HEK293 (cell line): ENCODE results near the gene SLC28A1.

Source experiments
- CTCF ChIA-PET: fragments of 350-600 bp; formaldehyde crosslinking; extraction: SDS; loops from one replicate; lab custom pipeline; 2021; ENCODE audit warnings: antibody characterized with exemption; lab: Yijun Ruan, JAX
- POLR2A ChIA-PET: fragments of 300-600 bp; formaldehyde crosslinking; extraction: SDS; loops from one replicate; lab custom pipeline; 2020; ENCODE audit warnings: antibody characterized with exemption, inconsistent platforms; lab: Yijun Ruan, JAX
- H3K27ac ChIP-seq: fragments of 200-500 bp; sonication (Bioruptor generic); 2 replicates; pipeline ENCODE4 v1.5.1; 2014; ENCODE audit warnings: low read depth, low read length, control low read depth, inconsistent platforms; ENCODE audit errors: extremely low read depth
- H3K36me3 ChIP-seq, 2 experiments: fragments of 200-500 bp in 1 of 2; sonication (Bioruptor generic) in 1 of 2; 1 replicate in 1 of 2; 2 replicates in 1 of 2; pipeline ENCODE4 v1.5.1; 2014 to 2017; ENCODE audit warnings: inconsistent platforms in 2 of 2, low read length in 2 of 2; ENCODE audit not compliant: control insufficient read depth in 2 of 2, insufficient read depth in 1 of 2
- H3K4me1 ChIP-seq: fragments of 200-500 bp; sonication (Bioruptor generic); 2 replicates; pipeline ENCODE4 v1.5.1; 2014; ENCODE audit warnings: mild to moderate bottlenecking, low read length, inconsistent platforms; ENCODE audit not compliant: control insufficient read depth, insufficient read depth
- H3K4me3 ChIP-seq: 2 replicates; pipeline ENCODE4 v1.5.1; 2011; ENCODE audit warnings: low read depth, mild to moderate bottlenecking, control low read depth, low read length, moderate library complexity
- H3K9me3 ChIP-seq: fragments of 200-500 bp; sonication (Bioruptor generic); 2 replicates; pipeline ENCODE4 v1.5.1; 2014; ENCODE audit warnings: low read depth, low read length, inconsistent platforms; ENCODE audit not compliant: control insufficient read depth, insufficient read depth
- ELK4 ChIP-seq: IDR thresholded peaks from 2 replicates; pipeline ENCODE4 v1.6.1; 2011; ENCODE audit warnings: mild to moderate bottlenecking, low read depth, low read length, borderline replicate concordance
- KLF8 ChIP-seq: fragments of 450-650 bp; formaldehyde crosslinking; IDR thresholded peaks from 2 replicates; pipeline ENCODE4 v1.5.1; 2016; ENCODE audit warnings: missing biosample characterization, missing genetic modification characterization
- OSR2 ChIP-seq: fragments of 450-650 bp; formaldehyde crosslinking; IDR thresholded peaks from 2 replicates; pipeline ENCODE4 v1.5.1; 2016; ENCODE audit warnings: missing biosample characterization, missing genetic modification characterization
- TCF7L2 ChIP-seq: IDR thresholded peaks from 2 replicates; pipeline ENCODE4 v1.6.1; 2011; ENCODE audit warnings: low read depth, mild to moderate bottlenecking, inconsistent platforms, low read length, moderate library complexity, borderline replicate concordance
- TSHZ1 ChIP-seq: fragments of 450-650 bp; formaldehyde crosslinking; IDR thresholded peaks from 2 replicates; pipeline ENCODE4 v1.5.1; 2016; ENCODE audit warnings: missing biosample characterization, missing genetic modification characterization, borderline replicate concordance
- ZIC2 ChIP-seq: fragments of 450-650 bp; formaldehyde crosslinking; IDR thresholded peaks from 2 replicates; pipeline ENCODE4 v1.5.1; 2016; ENCODE audit warnings: missing biosample characterization, missing genetic modification characterization
- ZNF112 ChIP-seq: fragments of 450-650 bp; formaldehyde crosslinking; IDR thresholded peaks from 2 replicates; pipeline ENCODE4 v1.5.0; 2017; ENCODE audit warnings: missing biosample characterization, missing genetic modification characterization
- ZNF121 ChIP-seq: fragments of 450-650 bp; formaldehyde crosslinking; IDR thresholded peaks from 2 replicates; pipeline ENCODE4 v1.5.1; 2016; ENCODE audit warnings: missing biosample characterization, missing genetic modification characterization
- ZNF138 ChIP-seq: fragments of 450-650 bp; formaldehyde crosslinking; IDR thresholded peaks from 2 replicates; pipeline ENCODE4 v1.5.1; 2016; ENCODE audit warnings: missing biosample characterization, missing genetic modification characterization, borderline replicate concordance
- ZNF211 ChIP-seq: fragments of 450-650 bp; formaldehyde crosslinking; IDR thresholded peaks from 2 replicates; pipeline ENCODE4 v1.5.1; 2016; ENCODE audit warnings: low read depth, missing biosample characterization, missing genetic modification characterization
- ZNF214 ChIP-seq: fragments of 450-650 bp; formaldehyde crosslinking; IDR thresholded peaks from 2 replicates; pipeline ENCODE4 v1.5.1; 2017; ENCODE audit warnings: missing biosample characterization, mild to moderate bottlenecking, missing genetic modification characterization, borderline replicate concordance
- ZNF501 ChIP-seq: fragments of 450-650 bp; formaldehyde crosslinking; IDR thresholded peaks from 2 replicates; pipeline ENCODE4 v1.5.1; 2016; ENCODE audit warnings: missing biosample characterization, missing genetic modification characterization
- ZNF530 ChIP-seq: fragments of 450-650 bp; formaldehyde crosslinking; IDR thresholded peaks from 2 replicates; pipeline ENCODE4 v1.5.1; 2016; ENCODE audit warnings: low read depth, missing biosample characterization, missing genetic modification characterization
- TF ChIP-seq, protein P1 (sequence below): fragments of 450-650 bp; formaldehyde crosslinking; conservative IDR thresholded peaks from 2 replicates; pipeline ENCODE4 v1.5.1; 2016; ENCODE audit warnings: low read depth, missing biosample characterization, missing genetic modification characterization

The SLC28A1 gene

DNA sequence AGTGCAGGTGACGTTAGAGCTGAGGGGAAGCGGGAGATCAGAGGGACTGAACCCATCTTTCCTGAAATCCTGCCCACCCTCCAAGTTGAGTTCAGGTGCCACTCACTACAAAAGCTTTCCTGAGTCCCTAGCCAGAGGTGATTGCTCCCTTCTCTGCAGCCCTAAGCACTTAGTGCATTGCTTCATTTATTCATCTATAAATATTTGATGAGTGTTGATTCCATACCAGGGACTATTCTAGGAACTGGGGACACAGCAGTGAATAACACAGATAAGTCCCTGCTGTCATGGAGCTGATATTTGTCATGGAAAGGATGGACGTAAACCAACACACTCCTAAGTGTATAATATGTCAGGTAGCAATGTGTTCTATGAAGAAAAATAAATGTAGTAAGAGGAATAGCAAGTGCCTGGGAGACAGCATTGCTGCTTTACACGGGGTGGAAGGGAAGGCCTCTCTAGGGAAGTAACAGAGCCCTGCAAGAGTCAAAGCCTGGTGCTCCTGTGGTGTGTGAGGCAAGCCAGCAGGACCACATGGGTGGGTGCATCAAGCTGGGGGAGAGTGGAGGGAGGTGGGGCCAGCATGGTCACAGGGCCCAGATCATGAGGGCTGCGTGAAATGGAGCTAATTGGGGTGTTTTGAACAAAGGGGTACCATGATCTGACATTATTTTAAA is 48.7 kb upstream of the SLC28A1 start:
- Histone ChIP-seq H3K4me1 (no peaks in the 10 kb centered on the region), H3K4me3 (no peak overlapping the region), H3K9me3 (no peaks in the 10 kb centered on the region), H3K36me3 (no peaks in the 10 kb centered on the region)
- ChIA-PET POLR2A (no interaction called here), CTCF (interaction anchor here (0.6 to 4.1 kb wide), 4 partner anchors 8 to 93 kb away, joined by 4 to 16 read pairs (median 10); no protein-coding TSS in a partner anchor)
- TF ChIP-seq TSHZ1 (tag by site-specific recombination) (no peak), ZIC2 (tag by site-specific recombination) (peak; percentile 27; the same call in 1 of the 2 replicates), TCF7L2 (no peak), OSR2 (no peak), ZNF501 (no peak)
- TF ChIP-seq, all 188 proteins: peak for 1
- no peak overlapping the region for H3K27ac ChIP-seq

GRCh38 chr15:84836844-84837243 is 47.6 kb upstream of the SLC28A1 start:
- ChIA-PET CTCF (interaction anchor here (0.6 to 4.1 kb wide), 4 partner anchors 8 to 92 kb away, joined by 3 to 16 read pairs (median 4); no protein-coding TSS in a partner anchor), POLR2A (no interaction called here)
- no peak for TF ChIP-seq ZNF530 (tag by site-specific recombination)
- TF ChIP-seq OSR2, result no peak
- no peak for TF ChIP-seq ZNF211 (tag by site-specific recombination)
- no peak for TF ChIP-seq ZNF121 (tag by site-specific recombination)
- no peak for TF ChIP-seq ELK4
- TF ChIP-seq, protein P1, sequence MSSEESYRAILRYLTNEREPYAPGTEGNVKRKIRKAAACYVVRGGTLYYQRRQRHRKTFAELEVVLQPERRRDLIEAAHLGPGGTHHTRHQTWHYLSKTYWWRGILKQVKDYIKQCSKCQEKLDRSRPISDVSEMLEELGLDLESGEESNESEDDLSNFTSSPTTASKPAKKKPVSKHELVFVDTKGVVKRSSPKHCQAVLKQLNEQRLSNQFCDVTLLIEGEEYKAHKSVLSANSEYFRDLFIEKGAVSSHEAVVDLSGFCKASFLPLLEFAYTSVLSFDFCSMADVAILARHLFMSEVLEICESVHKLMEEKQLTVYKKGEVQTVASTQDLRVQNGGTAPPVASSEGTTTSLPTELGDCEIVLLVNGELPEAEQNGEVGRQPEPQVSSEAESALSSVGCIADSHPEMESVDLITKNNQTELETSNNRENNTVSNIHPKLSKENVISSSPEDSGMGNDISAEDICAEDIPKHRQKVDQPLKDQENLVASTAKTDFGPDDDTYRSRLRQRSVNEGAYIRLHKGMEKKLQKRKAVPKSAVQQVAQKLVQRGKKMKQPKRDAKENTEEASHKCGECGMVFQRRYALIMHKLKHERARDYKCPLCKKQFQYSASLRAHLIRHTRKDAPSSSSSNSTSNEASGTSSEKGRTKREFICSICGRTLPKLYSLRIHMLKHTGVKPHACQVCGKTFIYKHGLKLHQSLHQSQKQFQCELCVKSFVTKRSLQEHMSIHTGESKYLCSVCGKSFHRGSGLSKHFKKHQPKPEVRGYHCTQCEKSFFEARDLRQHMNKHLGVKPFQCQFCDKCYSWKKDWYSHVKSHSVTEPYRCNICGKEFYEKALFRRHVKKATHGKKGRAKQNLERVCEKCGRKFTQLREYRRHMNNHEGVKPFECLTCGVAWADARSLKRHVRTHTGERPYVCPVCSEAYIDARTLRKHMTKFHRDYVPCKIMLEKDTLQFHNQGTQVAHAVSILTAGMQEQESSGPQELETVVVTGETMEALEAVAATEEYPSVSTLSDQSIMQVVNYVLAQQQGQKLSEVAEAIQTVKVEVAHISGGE, result no peak
- TF ChIP-seq KLF8, result no peak
- no peak for TF ChIP-seq ZNF112
- TF ChIP-seq ZNF214, result no peak
- no peak for TF ChIP-seq ZNF138 (tag by site-specific recombination)
- no peaks in the 10 kb centered on the region for H3K9me3 ChIP-seq
- H3K4me3 ChIP-seq, result no peak overlapping the region
- no peaks in the 10 kb centered on the region for H3K4me1 ChIP-seq
- H3K27ac ChIP-seq, result no peak overlapping the region
- H3K36me3 ChIP-seq, result no peaks in the 10 kb centered on the region
